Muscle of arm (tissue), 12 donors: ENCODE data around the gene RSPH9. TPM values are rescaled to one million over a fixed set of nuclear protein-coding genes. Genes with fewer than 3 reads are reported as not detected.

ENCODE experiments used
- DNase-seq: peaks from one replicate; pipeline ENCODE4 v3.0.0-alpha.2; 2013
- polyA plus RNA-seq, 12 donors: library from polyadenylated mRNA; unstranded; fragments of 120-200 nt; gene quantifications; one replicate each; pipeline ENCODE4 v1.2.1, GENCODE V29; 2013; ENCODE audit not compliant: insufficient read length in 12 of 12

The RSPH9 gene
- polyA plus RNA-seq, 12 donors = 0.33 to 1.2 (median 0.72) TPM; not detected in 2

DNA sequence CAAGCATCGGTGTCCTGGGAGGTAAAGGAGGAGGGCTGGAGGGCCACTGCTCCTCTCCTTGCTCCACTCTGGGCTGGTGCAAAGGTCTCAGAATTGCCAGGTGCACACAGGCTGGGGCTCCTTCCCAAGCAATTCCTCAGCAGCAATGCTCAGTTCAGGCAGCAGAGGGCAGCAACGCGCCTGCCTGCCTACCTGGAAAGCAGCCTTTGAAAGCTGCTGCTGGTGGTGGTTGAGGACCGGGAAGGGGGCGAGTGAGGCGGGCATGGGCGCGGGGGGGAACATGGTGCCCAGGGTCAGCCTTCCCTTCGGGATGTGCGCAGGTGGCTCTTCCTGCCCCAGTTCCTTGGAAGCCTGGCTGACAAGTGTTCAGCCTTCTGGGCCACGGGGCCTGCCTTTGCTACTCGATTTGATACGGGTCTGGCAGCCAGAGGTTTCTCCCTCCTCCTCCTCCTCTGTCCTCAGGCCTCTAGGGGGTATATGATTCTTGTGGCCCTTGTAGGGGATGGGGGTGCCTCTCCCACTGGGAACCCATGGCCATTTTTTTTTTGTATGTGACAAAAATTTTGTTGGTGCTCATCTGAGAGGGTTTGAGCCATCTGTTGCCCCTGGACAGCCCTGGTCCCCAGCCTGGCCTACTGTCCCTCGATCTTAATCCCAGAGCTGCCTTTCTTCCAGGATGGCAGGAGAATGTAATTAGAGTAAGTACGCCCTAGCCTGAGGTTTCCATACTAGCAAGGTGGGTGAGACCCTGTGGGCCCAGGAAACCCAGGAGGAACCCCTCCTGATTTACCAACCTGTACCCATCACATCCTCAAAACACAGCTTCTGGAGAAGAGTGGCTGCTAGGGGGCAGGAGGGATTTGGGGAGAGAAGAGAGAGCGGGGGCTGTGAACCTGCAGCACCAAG, 22.7 kb downstream of the RSPH9 start:
- DNase-seq = peak; percentile 81

DNA sequence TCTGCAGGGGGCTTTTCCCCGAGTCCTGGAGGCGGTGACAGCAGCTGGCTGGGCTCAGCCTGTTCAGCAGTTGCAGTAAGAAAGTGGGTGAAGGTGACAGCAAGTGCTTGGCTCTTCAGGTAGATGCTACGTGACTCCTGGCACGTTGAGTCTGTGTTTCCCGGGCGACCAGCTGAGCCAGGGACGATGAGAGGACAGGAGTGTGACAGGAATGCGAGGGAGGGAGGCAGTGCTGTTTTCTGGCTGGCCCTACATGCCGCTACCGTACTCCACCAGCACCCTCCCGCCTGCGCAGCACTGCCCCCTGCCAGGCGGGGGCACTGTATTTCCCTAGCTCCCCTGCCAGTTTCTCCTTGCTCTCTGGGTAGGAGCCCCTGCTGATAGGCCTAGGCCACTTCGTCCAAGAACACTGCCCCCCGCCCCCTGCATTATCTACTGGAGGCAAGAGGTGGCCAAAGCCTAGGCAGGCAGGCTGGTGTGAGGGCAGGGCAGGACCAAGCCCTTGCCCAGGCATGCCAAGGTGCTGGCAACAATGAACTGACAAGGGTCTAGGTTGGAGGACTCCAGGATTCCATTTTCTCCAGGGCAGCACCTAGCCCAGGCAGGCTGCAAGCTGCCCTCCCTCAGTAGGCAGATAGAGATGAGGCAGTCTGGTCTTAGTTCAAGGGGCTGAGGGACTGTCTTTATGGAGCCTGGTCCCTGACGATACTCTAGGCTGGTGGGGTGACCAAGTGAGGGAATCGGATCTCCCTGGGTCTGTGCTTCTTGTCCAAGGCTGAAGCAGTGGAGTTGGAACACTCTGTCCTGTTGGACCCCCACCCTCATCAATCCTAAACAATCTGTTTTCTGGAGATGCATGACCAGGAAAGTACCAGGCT, 23.6 kb downstream of the RSPH9 start:
- no peak for DNase-seq

DNA sequence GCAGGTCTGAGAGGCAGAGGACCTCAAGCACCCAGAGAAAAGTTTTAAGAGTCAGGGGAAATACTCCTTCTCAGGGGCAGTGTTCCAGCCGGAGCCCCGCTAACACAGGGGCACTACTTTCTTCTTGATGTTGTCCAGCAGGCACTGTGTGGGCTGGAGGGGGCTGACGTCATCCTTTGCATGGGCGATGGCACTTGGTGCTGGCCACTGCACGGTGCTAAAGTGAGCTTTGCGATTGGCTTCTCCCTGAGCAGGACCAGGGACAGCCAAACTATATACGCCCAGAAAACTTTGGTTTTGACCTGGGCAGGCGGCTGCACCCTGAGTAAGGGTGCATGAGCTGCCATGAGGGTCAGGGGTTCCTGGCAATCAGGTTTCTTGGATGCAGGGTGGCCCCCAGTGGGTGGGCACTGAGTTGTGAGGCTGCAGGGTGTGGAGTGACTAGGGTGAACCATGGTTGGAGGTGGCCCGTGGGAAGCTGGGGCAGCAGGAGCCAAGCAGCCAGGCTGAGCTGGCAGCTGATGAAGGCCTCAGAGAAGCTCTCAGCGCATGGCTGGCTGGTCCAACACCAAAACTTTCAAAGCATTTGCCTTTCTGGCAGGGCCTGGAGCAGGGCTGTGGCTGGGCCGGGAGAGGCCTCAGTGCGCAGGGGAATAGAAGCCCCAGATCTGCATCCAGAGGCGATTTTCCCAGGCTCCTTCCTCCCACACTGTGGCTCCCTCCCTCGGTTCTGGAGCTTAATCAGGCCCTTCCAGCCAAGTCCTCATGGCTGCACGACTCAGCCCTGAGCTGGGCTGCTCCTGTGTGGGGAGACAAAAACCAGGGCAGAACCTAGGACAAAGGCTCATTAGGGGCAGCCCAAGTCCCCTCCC, 24.4 kb downstream of the RSPH9 start:
- DNase-seq = peak; percentile 72

DNA sequence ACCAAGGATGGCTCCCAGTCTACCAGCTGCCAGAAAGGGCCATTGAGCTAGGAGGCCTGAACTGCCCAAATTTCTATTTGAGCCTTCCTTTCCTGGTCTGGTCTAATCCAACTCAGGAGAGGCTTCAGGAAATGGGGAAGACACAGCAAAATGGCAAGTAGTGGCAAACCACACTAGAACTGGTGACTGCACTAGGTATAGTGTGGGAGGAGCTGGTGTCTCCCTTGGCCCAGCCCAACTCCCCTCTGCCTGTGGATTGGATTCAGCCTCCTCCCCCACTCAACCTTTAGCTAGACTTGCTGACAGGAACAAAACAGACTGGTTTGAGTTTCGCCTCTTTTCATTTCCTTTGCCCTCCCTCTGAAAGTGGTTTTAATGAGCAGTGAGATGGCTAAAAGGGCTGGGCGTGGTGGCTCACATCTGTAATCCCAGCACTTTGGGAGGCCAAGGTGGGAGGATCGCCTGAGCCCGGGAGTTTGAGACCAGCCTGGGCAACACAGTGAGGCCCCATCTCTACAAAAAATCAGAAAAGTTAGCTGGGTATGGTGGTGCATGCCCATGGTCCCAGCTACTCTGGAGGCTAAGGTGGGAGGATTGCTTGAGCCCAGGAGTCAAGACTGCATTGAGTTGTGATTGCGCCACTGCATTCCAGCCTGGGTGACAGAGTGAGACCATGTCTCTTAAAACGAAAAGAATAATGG, 25.2 kb downstream of the RSPH9 start:
- DNase-seq = no peak

DNA sequence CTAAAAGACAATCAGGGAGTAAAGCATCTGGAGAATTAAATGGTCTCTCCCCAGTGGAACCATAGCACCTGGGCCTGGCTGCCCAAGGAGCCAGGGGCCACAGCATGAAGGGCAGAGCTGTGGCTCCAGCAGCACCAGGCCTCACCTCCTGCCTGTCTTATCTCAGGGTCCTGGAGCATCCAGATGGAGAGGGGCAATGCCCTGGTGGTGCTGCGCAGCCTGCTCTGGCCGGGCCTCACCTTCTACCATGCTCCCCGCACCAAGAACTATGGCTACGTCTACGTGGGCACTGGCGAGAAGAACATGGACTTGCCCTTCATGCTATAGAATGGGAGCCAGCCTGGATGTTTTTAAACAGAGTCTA, 25.8 kb downstream of the RSPH9 start:
- no peak for DNase-seq

DNA sequence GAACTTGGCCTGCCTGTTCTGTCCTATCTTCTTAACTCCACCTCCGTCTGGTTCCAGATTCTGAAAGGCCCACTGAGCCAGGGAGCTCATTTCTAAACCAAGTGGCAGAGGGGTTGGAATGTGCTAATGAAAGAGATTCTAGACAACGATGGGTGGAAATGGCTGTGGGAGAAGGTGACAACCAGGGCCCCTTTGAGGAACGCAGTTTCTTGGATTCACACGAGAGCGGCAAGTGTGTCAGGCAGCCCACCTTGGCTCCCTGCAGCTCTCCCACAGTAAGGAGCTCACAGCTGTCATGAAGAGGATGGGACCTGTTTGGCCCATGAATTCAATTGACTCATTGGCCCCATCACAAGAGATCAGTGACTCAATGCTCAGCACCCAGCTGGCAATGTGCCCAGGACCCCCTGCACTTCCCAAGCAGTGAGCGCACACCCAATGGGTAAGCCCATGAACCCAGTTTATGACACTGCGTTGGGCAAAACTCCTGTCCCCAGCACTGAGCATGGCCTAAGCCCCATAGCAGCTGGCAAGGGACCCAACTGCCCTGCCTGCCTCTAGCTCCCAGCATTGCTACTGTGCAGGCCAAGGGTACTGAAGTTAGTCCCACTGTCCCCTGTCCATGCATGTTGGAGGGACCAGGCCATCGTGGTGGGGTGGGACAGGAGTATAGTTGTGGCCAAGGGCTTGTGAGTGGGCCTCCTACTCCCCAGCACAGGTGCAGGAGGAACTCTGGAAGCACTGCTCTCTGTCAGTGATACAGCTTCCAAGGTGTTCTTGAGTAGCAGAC, 26.4 kb downstream of the RSPH9 start:
- no peak for DNase-seq

DNA sequence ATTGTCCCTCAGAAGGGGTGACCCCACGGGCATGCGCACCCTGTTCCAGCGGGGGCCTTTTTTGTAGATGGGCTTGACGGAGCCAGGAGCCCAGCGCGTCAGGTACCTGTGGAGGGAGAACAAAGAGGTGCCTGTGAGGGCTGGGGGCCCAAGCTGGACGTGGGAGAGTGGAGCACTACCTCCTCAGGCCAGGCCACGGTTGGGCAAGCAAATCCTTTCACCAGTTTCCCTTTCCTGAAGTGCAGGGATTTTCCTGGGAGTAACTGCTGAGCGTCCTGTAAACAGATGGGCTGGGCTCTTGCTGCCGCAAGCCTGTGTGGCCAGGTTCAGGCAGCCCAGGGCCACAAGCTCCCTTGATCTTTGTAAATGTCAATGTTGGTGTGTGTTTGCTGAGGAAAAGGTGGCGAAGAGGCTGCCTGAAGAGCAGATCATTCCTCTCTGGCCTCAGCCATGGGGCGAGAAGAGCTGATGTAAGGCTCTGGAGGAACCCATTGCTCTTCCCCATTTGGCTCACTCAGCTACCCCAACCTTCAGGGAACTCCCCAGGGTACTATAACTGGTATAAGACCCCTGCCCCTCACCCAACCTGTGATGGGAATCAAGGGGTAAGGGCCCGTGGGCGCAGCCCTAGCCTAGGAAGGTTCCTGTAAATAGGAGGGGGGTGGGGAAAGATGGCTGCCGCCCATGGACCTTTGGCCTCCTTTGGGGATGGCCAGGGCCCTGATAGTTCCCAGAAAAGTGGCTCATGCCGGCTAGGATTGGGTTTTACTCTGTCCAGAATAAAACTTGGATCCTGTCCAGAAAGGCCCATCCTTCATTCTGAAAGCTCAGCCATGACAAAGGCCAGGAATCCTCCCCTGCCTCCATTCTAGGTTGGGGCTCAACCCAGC, 27.2 kb downstream of the RSPH9 start:
- DNase-seq = no peak

DNA sequence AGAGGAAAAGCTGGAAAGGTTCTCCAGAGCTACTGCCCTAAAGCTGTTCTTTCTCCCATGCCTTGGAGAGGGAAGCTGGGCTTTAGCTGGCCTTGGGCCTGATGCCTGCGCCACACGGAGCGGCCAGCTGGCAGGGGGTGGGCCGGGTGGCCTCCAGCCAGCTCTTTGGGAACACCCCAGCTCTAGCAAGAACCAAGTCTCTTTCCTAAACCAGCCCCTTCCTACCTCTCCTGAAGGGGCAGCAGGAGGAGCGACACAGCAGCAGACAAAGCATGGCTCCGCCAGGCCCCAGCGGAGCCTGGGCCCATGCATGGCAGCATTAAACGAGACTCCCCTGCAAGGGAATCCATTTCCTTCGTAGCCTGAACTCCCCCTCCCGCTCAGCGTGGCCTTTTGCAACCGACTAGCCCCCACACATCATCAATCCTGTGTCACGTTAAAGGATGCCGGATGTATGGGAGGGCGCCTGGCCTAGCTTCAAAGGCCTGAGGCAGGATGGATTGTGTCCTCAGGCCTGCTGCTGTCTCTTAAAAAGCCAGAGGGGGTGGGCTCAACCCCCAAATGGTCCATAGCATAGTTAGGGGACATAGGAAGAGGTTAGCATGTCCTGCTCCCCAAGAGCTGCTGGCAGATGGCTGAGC, 28.7 kb downstream of the RSPH9 start:
- DNase-seq = no peak

DNA sequence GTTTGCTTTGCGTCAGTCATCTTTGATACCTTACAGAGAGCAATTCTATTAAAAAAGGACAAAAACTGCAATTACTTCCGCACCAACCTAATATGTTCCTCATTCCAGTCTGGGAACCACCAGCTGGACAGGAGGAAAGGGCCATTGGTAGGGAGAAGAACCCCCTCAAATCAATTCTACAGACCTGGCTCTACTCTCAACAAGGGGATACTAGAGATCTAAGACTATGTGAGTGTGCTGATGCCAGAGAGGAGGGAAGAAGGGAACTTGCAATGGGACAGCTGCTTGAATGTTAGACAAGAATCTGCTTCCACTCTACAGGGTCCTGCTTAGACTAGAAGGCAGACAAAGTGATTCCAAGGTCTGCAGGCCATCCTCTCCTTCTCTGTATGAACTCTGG, 29.5 kb downstream of the RSPH9 start:
- DNase-seq = no peak

DNA sequence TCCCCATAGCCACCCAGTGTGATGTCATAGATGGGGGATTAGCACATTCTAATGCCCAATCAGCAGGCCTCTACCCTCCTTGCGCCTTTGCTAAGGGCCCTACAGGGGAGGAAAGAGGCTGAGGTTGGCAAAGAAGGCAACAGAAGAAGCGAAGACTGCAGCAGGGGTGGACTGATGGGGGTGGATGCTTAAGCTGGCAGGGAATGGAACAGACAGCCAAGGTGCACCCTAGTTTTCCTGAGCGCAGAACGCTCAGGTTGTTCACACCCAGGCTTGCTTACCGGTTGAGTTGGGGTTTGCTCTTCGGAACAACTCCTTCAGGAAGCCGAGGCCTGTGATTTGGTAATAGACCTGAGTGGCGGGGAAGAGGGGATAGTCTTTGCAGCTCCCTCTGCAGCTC, 30.1 kb downstream of the RSPH9 start:
- no peak for DNase-seq

DNA sequence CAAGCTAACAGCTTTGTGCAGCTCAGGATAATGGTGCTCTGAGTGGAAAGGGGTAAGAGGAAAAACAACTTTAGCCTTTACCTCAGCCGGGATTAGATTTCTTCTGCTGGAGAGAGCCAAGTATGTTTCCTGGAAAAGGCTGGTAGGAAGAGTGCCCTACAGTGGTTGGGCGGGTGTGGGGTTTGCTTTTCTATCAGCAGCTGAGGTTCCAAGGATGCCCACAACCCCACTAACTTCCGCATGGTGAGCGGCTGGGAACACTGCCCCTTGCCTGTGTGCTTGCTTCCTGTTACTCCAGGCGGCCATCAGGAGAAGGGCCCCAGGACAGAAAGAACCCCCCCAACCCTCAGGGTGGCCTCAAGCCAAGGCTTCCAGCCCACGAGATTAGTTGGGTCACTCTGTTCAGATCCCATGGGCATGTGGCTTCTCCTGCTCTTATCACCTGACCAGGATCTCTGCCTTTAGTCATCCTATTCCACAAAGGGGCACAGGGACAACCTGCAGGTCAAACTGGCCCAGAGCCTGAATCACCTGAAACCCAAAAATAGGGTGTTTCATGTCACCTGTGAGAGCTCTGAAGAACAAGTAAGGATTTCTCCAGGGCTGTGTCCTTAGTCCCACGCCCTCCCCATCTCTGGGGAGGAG, 32.2 kb downstream of the RSPH9 start:
- no peak for DNase-seq

DNA sequence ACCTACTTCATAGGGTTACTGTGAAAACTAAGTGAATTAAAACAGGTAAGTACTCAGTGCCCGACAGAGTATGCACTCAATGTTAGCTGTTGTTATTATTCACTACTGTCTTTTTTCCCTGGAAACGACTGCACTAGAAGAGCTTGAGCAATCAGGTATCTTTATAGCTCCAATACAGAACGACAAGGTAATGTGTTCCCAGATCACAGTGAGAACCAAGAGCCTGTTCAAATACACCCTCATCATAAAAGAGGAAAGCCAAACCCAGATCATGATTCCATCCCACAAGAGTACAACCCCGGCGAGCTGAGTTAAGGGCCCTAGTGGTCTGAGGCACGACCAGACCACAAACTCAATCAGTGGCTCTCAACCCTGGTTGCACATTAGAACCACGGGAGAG, 32.9 kb downstream of the RSPH9 start:
- DNase-seq = no peak

DNA sequence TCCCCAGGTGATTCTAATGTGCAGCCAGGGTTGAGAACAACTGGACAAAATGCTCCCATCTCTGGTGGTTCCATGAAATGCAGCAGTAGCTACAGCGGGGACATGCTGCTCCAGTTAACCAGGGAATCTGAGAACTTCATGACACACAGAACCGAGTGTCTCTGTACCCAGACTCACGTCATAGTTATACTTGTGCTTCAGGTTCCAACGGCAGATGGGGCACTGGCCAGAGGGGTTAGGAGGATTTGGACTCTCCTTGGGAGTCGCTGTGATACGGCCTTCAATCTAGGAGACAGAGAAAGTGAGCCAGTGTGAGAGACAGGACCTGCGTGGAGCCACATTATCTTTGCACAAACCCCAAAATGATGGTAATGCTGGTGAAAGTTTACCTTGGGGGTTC, 33.5 kb downstream of the RSPH9 start:
- no peak for DNase-seq

DNA sequence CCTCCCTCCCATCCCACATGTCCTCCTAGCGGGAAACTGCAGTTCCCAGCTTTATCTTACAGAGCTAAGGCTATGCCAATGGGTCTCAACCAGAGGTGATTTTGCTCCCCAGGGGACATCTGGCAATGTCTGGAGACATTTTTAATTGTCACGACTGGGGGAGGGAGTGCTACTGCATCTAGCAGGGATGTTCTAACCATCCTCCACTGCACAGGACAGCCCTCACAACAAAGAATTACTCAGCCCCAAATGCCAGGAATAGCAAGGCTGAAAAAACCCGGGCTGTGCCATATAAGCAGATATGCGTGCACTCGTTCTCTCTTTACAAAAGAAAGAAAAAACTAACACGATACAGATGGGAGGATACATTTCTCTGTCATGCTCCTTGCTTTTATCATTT, 34.2 kb downstream of the RSPH9 start:
- no peak for DNase-seq

DNA sequence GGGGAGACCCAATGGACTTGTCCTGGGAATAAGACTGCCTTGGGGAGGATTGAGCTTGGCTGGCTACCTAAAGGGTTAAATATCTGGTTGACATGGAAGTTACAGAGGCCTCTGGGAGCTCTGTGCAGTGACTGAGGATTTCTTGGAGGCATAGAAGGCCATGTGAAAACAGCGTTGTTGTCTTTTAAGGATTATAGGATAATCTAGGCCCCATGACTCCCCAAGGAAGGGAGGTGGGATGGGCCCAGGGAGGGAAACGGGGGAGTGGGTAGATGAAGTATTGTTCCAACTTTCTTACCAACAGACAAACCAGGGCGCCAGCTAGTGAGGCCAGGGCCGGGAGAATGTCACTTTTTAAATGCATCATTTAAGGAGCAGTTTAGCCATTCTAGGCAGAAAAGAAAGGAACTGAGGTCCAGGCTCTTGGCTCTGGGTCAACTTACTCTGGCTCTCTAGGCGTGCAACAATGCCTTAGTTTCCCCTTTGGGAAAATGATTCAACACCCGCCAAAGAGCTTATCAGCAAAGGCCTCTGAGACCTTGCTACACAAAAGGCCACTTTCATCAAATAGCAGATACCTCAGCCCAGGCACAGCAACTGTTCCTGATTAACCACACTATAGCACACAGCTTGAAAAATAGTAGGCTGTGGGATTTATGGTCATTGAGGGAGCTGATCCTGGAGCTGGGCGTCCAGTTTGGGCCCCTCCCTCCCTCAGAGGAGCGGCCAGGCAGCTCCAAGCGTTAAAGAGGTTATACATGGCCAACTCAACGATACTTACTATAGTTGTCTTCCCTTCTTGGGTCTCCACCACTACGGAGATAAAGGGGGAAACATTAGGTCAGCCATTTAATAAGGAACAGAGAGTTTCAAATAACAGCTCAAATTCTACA, 35.7 kb downstream of the RSPH9 start:
- no peak for DNase-seq

DNA sequence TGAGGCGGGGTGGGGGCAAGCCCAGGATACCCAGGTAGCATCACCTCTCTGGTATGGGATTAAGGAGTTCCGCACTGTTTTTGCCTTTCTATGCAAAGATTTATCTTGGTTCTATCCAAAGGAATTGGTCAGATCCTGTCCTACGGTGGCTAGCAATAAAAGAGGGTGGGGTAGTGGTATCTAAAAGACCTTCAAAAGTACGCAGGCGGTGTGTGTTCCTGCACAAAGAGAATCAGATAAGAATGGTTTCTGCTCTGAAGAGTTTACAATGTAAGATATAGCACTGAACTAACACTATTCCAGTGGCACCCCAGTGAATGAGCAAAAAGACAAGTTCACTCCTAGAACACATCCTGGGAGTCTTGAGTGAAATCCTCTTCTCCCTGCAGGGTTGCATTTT, 36.5 kb downstream of the RSPH9 start:
- no peak for DNase-seq

DNA sequence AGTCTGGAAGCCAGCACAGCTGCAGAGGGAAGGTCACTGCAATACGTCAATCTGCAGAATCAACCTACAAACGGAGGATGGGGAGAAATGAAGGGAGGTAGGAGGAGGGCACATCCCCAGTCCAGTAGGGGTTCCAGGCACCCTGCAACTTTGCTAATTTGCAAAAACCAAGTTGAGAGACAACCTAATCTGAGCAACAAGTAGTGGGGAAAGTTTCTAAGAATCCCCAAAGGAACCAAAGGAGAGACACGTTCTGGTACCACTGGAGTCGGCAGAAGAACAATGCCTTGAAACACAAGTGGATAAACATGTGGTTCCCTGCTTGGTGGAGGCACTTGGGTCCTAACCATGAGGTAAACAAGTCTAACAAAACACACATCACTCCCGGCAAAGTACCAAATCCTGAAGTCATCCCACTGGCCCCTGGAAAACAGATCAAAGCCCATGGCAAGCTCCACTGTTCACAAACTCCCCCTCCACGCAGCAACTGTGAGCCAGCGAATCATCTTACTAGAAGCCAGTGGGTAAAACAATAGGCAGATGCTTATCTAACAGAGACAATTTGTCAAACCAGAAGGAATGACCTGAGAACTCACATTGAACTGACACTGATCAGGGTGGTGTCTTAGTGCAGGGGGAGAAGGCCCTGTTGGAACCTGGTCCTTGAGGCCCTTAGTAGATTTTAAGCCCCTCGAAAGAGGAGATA, 38.0 kb downstream of the RSPH9 start:
- DNase-seq = no peak
